Osteoblast (primary cell): ENCODE measurements around the gene KLHL29. TPM values are rescaled to one million over a fixed set of nuclear protein-coding genes. Genes with fewer than 3 reads are reported as not detected.

ENCODE experiments used
- DNase-seq: peaks from one replicate; pipeline ENCODE4 v3.0.0; 2011; ENCODE audit warnings: low spot score, mixed read lengths; ENCODE audit not compliant: insufficient read length; ENCODE audit errors: missing footprints
- H2AFZ ChIP-seq: 2 replicates; pipeline ENCODE4 v1.6.0; 2011; ENCODE audit warnings: mild to moderate bottlenecking, low read length
- H3K27ac ChIP-seq: 2 replicates; pipeline ENCODE4 v1.5.1; 2011; ENCODE audit warnings: mild to moderate bottlenecking, low read depth, low read length, moderate library complexity
- H3K27me3 ChIP-seq: 2 replicates; pipeline ENCODE4 v1.6.0; 2012; ENCODE audit warnings: mild to moderate bottlenecking, control low read depth, inconsistent platforms, low read length, moderate library complexity; ENCODE audit not compliant: insufficient read depth
- H3K36me3 ChIP-seq: 2 replicates; pipeline ENCODE4 v1.5.1; 2011; ENCODE audit warnings: mild to moderate bottlenecking, low read length, control low read depth, moderate library complexity; ENCODE audit not compliant: insufficient read depth
- H3K4me1 ChIP-seq: 2 replicates; pipeline ENCODE4 v1.5.1; 2011; ENCODE audit warnings: mild to moderate bottlenecking, low read length, control low read depth, moderate library complexity; ENCODE audit not compliant: insufficient read depth
- H3K4me2 ChIP-seq: 2 replicates; pipeline ENCODE4 v1.6.0; 2011; ENCODE audit warnings: mild to moderate bottlenecking, low read length; ENCODE audit not compliant: insufficient read depth
- H3K4me3 ChIP-seq: fragments of 200-600 bp; sonication (generic); 3 replicates; pipeline ENCODE4 v1.5.1; 2012; ENCODE audit warnings: mild to moderate bottlenecking, low read length, inconsistent platforms; ENCODE audit not compliant: insufficient read depth
- H3K79me2 ChIP-seq: 2 replicates; pipeline ENCODE4 v1.6.0; 2012; ENCODE audit warnings: mild to moderate bottlenecking, low read length, control low read depth, inconsistent platforms; ENCODE audit not compliant: insufficient read depth
- H3K9me3 ChIP-seq: 2 replicates; pipeline ENCODE4 v1.5.1; 2011; ENCODE audit warnings: low read depth, low read length, control low read depth
- H4K20me1 ChIP-seq: 2 replicates; pipeline ENCODE4 v1.6.0; 2012; ENCODE audit warnings: mild to moderate bottlenecking, low read length, control low read depth; ENCODE audit not compliant: insufficient read depth
- total RNA-seq: library from RNA; depleted of rRNA; stranded (reverse); fragments of >200 nt; gene quantifications from 2 replicates; pipeline ENCODE4 v1.2.3, GENCODE V29; 2012
- TF ChIP-seq, protein P1 (sequence below): IDR thresholded peaks from 2 replicates; pipeline ENCODE4 v1.5.1; 2011; ENCODE audit warnings: mild to moderate bottlenecking, low read depth, low read length, moderate library complexity; ENCODE audit errors: extremely low read depth

Gene KLHL29
- total RNA-seq, 1 donor: 3.3 TPM

DNA sequence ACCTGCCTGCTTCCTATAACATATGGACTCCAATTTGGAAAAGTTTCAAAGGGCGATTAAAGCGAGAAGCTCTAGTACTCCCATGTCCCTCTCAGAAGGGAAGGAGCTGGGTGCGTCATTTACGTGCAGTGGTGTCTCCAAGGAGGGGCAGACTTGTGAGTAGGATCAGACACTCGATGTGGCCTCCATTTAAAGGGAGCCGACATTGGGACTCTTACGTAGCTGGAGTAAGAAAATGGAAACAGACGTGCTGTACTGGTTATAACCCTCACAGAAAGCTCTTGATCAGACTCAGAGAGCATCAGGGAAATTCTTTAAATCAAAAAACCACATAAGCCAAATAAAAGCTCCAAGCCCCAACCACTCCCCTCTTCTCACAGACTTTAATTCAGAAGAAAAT, 198.5 kb downstream of the KLHL29 start:
- Histone ChIP-seq H3K4me1 (no peaks in the 10 kb centered on the region), H2AFZ (no peak overlapping the region), H3K4me3 (no peak overlapping the region), H3K9me3 (no peaks in the 10 kb centered on the region), H3K27me3 (no peaks in the 10 kb centered on the region), H4K20me1 (no peaks in the 10 kb centered on the region), H3K27ac (no peak overlapping the region), H3K4me2 (no peak overlapping the region), H3K79me2 (no peaks in the 10 kb centered on the region), H3K36me3 (no peaks in the 10 kb centered on the region)
- TF ChIP-seq, protein P1, sequence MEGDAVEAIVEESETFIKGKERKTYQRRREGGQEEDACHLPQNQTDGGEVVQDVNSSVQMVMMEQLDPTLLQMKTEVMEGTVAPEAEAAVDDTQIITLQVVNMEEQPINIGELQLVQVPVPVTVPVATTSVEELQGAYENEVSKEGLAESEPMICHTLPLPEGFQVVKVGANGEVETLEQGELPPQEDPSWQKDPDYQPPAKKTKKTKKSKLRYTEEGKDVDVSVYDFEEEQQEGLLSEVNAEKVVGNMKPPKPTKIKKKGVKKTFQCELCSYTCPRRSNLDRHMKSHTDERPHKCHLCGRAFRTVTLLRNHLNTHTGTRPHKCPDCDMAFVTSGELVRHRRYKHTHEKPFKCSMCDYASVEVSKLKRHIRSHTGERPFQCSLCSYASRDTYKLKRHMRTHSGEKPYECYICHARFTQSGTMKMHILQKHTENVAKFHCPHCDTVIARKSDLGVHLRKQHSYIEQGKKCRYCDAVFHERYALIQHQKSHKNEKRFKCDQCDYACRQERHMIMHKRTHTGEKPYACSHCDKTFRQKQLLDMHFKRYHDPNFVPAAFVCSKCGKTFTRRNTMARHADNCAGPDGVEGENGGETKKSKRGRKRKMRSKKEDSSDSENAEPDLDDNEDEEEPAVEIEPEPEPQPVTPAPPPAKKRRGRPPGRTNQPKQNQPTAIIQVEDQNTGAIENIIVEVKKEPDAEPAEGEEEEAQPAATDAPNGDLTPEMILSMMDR: no peak
- DNase-seq: peak; percentile 62

DNA sequence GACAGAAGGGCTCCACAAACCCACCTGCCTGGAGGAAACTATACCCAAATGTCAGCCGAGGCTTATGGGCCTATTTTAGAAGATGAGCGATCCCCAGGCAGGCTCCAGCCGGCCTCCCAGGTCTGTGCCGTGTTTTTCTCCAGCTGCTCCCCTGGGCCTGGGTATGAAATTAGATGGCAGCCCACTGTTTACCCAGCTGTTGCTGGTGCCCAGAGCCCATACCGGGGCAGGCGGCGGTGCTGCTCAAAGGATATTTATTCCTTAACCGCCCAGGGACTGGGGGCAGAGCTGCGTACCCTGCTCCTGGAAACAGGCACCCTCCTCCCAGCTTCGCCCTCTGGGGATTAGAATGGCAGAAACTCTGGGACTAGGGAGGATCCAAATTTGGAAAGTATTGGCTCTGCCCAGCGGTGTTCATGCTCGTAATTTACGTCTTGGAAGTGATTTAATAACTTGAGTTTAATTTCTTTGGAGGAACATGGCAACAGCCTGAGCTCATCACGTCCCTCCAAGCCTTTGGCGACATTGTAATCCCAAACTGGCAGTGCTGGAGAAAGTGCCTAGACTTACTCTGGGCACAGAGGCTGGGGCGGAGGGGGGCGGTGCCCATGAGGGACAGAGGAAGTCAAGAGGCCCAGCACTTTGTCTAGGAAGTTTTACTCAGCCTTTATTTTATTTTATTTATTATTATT, 199.2 kb downstream of the KLHL29 start:
- Histone ChIP-seq H3K79me2 (no peaks in the 10 kb centered on the region), H3K9me3 (no peaks in the 10 kb centered on the region), H3K4me3 (no peak overlapping the region), H3K36me3 (no peaks in the 10 kb centered on the region), H3K4me2 (no peak overlapping the region), H3K27me3 (no peaks in the 10 kb centered on the region), H2AFZ (no peak overlapping the region), H3K27ac (no peak overlapping the region), H4K20me1 (no peaks in the 10 kb centered on the region), H3K4me1 (no peaks in the 10 kb centered on the region)
- peak; percentile 29 for DNase-seq
- TF ChIP-seq, protein P1: no peak

DNA sequence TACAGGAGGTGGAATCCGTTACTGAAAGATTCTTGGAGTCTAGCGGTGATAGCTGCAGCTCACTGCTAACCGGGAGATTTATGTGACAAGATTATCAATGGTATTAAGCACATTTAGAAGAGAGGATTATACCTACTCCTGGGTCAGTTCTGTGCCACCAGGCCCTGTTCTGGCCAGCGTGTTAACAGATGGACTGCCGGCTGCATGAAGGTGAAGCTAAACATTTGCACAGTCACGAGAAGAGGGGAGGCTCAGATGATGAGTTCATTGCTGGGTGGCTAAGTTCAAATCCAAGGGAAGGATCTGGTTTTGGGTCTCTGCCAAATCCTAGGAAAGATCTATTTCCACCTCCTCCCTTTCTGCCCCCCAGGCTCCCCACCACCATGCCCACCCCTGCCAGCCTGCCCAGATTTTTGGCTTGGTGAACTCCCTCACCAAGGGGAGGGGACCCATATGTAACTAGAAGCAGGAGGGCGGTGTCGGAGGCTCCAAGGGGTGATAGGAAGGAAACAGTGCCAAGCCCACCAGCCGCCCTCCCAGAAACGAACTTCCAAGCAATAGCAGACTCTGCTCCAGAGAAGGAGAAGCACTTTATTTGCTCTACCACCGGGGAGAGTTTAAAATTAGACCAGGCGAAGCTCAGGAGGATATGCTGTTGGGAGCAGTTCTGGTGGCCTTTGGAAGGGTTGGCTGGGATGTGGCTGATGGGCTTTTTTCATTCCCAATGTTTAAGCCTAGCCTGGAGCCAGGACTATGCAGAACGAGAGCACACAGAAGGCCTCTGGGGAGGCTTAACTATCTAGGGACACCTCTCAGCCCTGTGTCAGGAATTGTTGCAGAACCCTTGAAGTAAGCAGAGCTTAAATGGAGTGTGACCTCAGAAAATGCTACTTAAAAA, 200.5 kb downstream of the KLHL29 start:
- no peak overlapping the region for H2AFZ ChIP-seq
- H3K9me3 ChIP-seq: no peaks in the 10 kb centered on the region
- H3K36me3 ChIP-seq: no peaks in the 10 kb centered on the region

More for the DNA sequence above, 200.5 kb downstream of the KLHL29 start:
- no peaks in the 10 kb centered on the region for H3K4me1 ChIP-seq
- H3K4me3 ChIP-seq: no peak overlapping the region
- H3K27me3 ChIP-seq: no peaks in the 10 kb centered on the region
- H4K20me1 ChIP-seq: no peaks in the 10 kb centered on the region
- TF ChIP-seq, protein P1: no peak
- no peak overlapping the region for H3K4me2 ChIP-seq
- DNase-seq: peak; percentile 18
- no peaks in the 10 kb centered on the region for H3K79me2 ChIP-seq
- H3K27ac ChIP-seq: no peak overlapping the region
